Activated B cell treated with CpG ODN at 0.5 μM for 24 hours (primary cell): ENCODE data around the gene PGLYRP2. TPM values are rescaled to one million over a fixed set of nuclear protein-coding genes. Genes with fewer than 3 reads are reported as not detected.
A peak's percentile ranks its signal among the peaks of the same experiment; 100 is the strongest.

Experiments
- ATAC-seq: fragments of 200-7000 bp; cut with Tn5 transposase; one replicate; pipeline ENCODE4 v1.10.0; 2021; ENCODE audit warnings: low read depth, mild to moderate bottlenecking, moderate library complexity
- CTCF ChIA-PET: fragments of 350-600 bp; sonication (Branson Sonifier 250); formaldehyde crosslinking; loops from one replicate; lab custom pipeline; 2021; ENCODE audit warnings: antibody characterized with exemption; lab: Charles Lee
- POLR2A ChIA-PET: fragments of 350-600 bp; sonication (Branson Sonifier 250); formaldehyde crosslinking; loops from one replicate; lab custom pipeline; 2021; ENCODE audit warnings: antibody characterized with exemption; lab: Charles Lee
- DNase-seq: peaks from one replicate; pipeline ENCODE4 v3.0.0; 2022
- H3K27ac Mint-ChIP-seq: one replicate; pipeline ENCODE4 v1.8.0; 2020; ENCODE audit warnings: mixed read lengths
- H3K27me3 Mint-ChIP-seq: one replicate; pipeline ENCODE4 v1.8.0; 2021; ENCODE audit warnings: mixed read lengths
- H3K36me3 Mint-ChIP-seq: one replicate; pipeline ENCODE4 v1.8.0; 2021; ENCODE audit warnings: low read depth, mixed read lengths
- H3K4me1 Mint-ChIP-seq: one replicate; pipeline ENCODE4 v1.8.0; 2021; ENCODE audit warnings: mixed read lengths
- H3K4me3 Mint-ChIP-seq: one replicate; pipeline ENCODE4 v1.8.0; 2020; ENCODE audit warnings: mild to moderate bottlenecking, mixed read lengths
- H3K9me3 Mint-ChIP-seq: one replicate; pipeline ENCODE4 v1.8.0; 2020; ENCODE audit warnings: mixed read lengths
- intact Hi-C: fragments of 100-400 bp; cut with micrococcal nuclease; formaldehyde crosslinking; loops from one replicate; pipeline ENCODE4 v1.15.1; 2024
- total RNA-seq: library from RNA; stranded (reverse); gene quantifications from 2 replicates; pipeline ENCODE4 v1.2.3, GENCODE V29; 2022
- TF ChIP-seq, protein P1 (sequence below): fragments of 200-600 bp; IDR thresholded peaks from one replicate; pipeline ENCODE4 v1.8.0; 2022; ENCODE audit warnings: antibody characterized with exemption, mild to moderate bottlenecking

PGLYRP2 gene
- total RNA-seq, 1 donor from 2014 or later: not detected

DNA sequence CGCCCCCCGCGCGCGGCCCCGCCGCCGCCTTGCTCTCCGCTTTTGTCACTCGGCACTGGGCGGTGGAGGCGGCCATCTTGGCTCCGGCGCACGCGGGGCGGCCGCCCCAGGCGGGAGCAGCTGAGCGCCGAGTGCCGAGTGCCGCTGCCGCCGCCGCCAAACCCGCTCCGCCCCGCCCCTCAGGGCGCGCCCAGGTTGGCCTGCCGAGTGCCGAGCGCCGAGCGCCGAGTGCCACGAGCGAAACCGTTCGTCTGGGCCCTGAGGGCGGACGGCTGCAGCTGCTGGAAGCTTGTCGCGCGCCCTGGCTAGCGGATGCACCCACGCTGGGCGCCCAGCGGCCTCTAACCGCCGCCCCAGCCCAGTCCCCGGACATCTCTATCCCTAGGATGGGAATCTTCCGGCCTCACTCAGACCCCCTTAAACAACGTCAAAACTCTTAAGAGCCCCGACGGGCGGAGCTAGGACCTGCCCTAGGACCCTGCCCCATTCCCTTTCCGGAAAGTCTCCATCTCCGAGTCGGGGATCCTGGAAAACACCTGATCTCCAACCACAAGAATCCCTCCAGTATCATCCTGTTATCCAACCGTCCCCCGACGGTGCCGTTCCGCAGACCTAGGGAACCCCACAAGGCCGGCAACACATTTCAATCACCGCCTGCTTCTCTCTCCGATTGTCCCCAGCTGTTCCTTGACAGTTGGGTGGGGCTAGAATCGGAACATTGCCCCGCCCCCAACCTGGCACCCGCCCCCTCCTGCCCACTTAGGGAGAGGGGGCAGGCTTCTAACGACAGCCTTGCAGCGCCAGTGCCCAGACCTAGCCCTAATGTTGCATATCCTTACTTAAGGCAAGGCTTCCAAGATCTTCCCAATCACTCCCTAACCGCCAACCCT lies 46.4 kb downstream of the PGLYRP2 start:
- H3K27ac Mint-ChIP-seq: peak overlapping the region; percentile 93
- H3K36me3 Mint-ChIP-seq: peaks cover 14% of the 10 kb centered on the region
- peak; percentile 92 for DNase-seq
- ChIA-PET POLR2A (interaction anchor here (0.5 to 5.7 kb wide), 9 partner anchors 14 to 743 kb away, joined by 3 to 53 read pairs (median 9); partner anchors contain the start of genes AKAP8, AKAP8L, RASAL3 and ZNF333), CTCF (interaction anchor here (0.9 to 2.2 kb wide), 3 partner anchors 12 to 123 kb away, joined by 4 to 14 read pairs (median 6); partner anchors contain the start of gene AKAP8L)
- peaks cover 31% of the 10 kb centered on the region for H3K4me1 Mint-ChIP-seq
- TF ChIP-seq, protein P1, sequence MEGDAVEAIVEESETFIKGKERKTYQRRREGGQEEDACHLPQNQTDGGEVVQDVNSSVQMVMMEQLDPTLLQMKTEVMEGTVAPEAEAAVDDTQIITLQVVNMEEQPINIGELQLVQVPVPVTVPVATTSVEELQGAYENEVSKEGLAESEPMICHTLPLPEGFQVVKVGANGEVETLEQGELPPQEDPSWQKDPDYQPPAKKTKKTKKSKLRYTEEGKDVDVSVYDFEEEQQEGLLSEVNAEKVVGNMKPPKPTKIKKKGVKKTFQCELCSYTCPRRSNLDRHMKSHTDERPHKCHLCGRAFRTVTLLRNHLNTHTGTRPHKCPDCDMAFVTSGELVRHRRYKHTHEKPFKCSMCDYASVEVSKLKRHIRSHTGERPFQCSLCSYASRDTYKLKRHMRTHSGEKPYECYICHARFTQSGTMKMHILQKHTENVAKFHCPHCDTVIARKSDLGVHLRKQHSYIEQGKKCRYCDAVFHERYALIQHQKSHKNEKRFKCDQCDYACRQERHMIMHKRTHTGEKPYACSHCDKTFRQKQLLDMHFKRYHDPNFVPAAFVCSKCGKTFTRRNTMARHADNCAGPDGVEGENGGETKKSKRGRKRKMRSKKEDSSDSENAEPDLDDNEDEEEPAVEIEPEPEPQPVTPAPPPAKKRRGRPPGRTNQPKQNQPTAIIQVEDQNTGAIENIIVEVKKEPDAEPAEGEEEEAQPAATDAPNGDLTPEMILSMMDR: no peak
- H3K27me3 Mint-ChIP-seq: no peaks in the 10 kb centered on the region
- peak overlapping the region; percentile 97 for H3K4me3 Mint-ChIP-seq
- peak; percentile 89 for ATAC-seq
- intact Hi-C loops: loop anchor here (1.0 to 5.0 kb wide), 6 partner anchors 14 to 123 kb away; partner anchors contain the start of genes AKAP8, BRD4, RASAL3 and WIZ
- no peaks in the 10 kb centered on the region for H3K9me3 Mint-ChIP-seq

DNA sequence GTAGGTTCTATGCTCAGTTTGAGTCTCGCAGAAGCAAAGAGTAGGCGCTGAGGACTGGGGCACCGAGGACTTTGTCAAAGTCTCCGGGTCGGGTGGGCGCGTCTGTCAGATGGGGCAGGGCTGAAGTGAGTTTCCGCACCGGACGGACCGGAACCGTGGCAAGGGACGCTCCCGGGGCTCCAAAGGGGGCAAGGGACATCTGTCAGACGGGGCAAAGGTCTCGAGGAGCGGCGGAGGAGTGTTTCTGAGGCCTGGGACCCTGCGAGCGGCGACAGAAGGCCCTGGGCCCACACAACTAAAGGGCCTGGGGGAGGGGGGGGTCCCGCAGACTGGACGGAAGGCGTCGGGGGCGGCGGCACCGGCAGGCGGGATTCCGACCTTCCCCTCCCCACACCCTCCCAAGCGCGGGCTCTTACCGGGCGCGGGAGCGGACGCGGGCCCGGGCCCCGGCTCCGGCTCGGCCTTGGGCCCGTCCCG lies 47.2 kb downstream of the PGLYRP2 start:
- ATAC-seq (no peak), DNase-seq (no peak)
- TF ChIP-seq, protein P1: no peak
- ChIA-PET POLR2A (interaction anchor here (0.9 to 5.7 kb wide), 7 partner anchors 13 to 742 kb away, joined by 3 to 53 read pairs (median 9); partner anchors contain the start of genes AKAP8, AKAP8L, RASAL3 and ZNF333), CTCF (interaction anchor here (1.3 to 2.7 kb wide), 3 partner anchors 11 to 13 kb away, joined by 6 to 14 read pairs (median 8); partner anchors contain the start of gene AKAP8L)
- Mint-ChIP-seq H3K27ac (peak overlapping the region; percentile 83), H3K4me1 (peaks cover 31% of the 10 kb centered on the region), H3K27me3 (no peaks in the 10 kb centered on the region), H3K9me3 (no peaks in the 10 kb centered on the region), H3K4me3 (peak overlapping the region; percentile 95), H3K36me3 (peaks cover 21% of the 10 kb centered on the region)
- intact Hi-C loops: loop anchor here (1.0 to 5.0 kb wide), 4 partner anchors 13 to 124 kb away; partner anchors contain the start of genes AKAP8 and BRD4

DNA sequence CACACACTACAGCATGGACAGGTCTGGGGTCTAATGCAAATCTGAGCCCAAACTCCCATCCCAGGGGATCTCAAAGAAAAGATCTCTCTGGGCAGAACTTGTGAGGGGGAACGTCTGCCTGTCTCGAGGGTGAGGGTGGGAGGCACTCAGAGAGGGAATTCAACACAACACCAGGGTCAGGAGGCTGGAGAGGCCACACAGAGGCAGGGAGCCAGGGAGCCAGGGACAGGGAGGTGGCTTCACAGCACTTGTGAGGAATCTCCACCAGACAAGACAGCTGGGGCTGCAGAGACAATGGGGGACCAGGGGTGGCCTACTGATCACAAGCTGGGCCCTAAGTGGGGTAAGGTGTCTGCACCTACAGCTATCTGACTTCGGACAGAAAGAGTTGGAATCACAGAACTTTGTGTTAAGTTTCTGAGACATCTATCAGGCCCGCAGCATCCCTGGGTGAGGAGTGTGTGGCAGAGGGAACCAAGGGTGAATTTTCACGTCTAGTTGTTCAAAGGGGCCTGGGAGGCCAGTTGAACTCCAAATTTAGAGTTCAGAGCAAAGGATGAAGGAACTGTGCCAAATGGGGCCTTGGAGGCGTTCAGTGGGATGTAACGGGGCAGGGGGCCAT lies 47.8 kb downstream of the PGLYRP2 start:
- ATAC-seq (no peak), DNase-seq (no peak)
- intact Hi-C loops: loop anchor here (1.0 to 5.0 kb wide), 4 partner anchors 12 to 125 kb away; partner anchors contain the start of genes AKAP8 and BRD4

DNA sequence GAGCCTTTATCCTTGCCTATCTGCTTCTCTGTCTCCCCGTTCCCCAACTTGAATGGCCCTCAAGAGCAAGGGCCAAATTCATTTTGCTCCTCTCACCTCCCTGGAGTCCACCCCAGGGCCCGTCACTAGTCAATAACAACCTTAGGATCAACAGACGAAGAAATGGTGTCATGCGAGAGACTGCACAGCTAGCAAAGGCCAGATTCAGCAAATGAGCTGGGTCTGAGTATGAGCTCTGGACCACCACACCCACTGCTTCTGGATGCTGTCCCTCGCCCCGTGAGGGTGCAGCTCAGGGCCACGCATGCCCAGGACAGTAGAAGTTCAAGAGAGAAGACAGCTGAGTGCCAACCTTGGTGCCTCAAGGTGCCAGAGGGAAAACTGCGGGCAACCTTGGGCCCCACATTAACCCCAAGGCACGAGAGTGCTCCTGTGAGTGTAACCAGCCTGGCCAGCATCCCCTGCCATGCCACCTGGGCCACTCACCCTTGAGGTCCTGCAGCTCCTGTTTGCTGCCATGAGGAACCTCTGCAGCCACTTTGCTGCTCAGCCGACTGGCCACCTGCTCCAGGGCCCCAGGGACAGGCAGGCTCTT lies 48.7 kb downstream of the PGLYRP2 start:
- TF ChIP-seq, protein P1: no peak
- no peaks in the 10 kb centered on the region for H3K9me3 Mint-ChIP-seq
- ChIA-PET POLR2A (interaction anchor here (1.0 to 5.7 kb wide), 2 partner anchors 9 to 12 kb away, joined by 3 to 53 read pairs; partner anchors contain the start of gene AKAP8L), CTCF (interaction anchor here (2.7 kb wide), 1 partner anchor 12 kb away, joined by 8 read pairs; the partner anchor contains the start of gene AKAP8L)
- H3K4me1 Mint-ChIP-seq: peaks cover 31% of the 10 kb centered on the region
- H3K4me3 Mint-ChIP-seq: peak overlapping the region; percentile 95
- no peak for DNase-seq
- no peak overlapping the region for H3K27ac Mint-ChIP-seq
- peaks cover 33% of the 10 kb centered on the region for H3K36me3 Mint-ChIP-seq
- intact Hi-C loops: loop anchor here (5.0 kb wide), 1 partner anchor 98 kb away; the partner anchor contains the start of gene BRD4
- ATAC-seq: no peak
- no peaks in the 10 kb centered on the region for H3K27me3 Mint-ChIP-seq

More for the DNA sequence above, 47.8 kb downstream of the PGLYRP2 start:
- Mint-ChIP-seq H3K4me1 (peaks cover 31% of the 10 kb centered on the region), H3K27me3 (no peaks in the 10 kb centered on the region), H3K27ac (peak overlapping the region; percentile 83), H3K9me3 (no peaks in the 10 kb centered on the region), H3K4me3 (peak overlapping the region; percentile 95), H3K36me3 (peaks cover 26% of the 10 kb centered on the region)
- ChIA-PET CTCF (interaction anchor here (2.7 kb wide), 1 partner anchor 13 kb away, joined by 8 read pairs; the partner anchor contains the start of gene AKAP8L), POLR2A (interaction anchor here (5.7 kb wide), 1 partner anchor 13 kb away, joined by 53 read pairs; the partner anchor contains the start of gene AKAP8L)
- TF ChIP-seq, protein P1: no peak
